Stimulated activated CD4-positive, alpha-beta T cell treated with anti-CD3 and anti-CD28 coated beads, TNF-alpha, amount 100 ng/mL, for 48 hours (primary cell): Measurements from ENCODE around the gene MAN2B1.
"Not testable (repeated sequence)": the region's sequence is repeated elsewhere in the genome, so short reads cannot be mapped to it uniquely, and the experiment has no call there.

Experiments used
- DNase-seq, 3 donors: peaks; one replicate each; pipeline ENCODE4 v3.0.0-alpha.2; 2020; ENCODE audit warnings: low read depth in 3 of 3

The MAN2B1 gene

GRCh38 chr19:12689012-12689411 is 22.5 kb upstream of the MAN2B1 start:
- no peak for DNase-seq

GRCh38 chr19:12687496-12688196 is 21.1 kb upstream of the MAN2B1 start, which contains the start of gene GNG14:
Gene GNG14 (plus strand): TSS chr19:12687998. CDS start chr19:12688049, 51 bp downstream.
- no peak for DNase-seq

DNA sequence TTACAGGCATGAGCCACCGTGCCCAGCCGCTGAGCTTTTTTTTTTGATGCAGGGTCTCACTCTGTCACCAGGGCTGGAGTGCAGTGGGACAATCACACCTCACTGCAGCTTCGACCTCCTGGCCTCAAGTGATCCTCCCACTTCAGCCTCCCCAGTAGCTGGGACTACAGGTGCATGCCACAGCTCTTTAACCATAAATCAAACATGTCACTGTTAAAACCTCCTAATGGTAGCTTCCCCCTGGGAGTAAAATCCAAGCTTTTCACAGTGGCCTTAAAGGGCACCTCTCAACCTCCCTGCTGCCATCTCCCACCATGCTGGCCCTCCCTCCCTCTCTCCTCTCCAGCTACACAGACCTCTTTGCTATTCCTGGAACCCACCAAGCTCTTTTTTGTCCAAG is 19.3 kb upstream of the MAN2B1 start:
- DNase-seq: no peak

DNA sequence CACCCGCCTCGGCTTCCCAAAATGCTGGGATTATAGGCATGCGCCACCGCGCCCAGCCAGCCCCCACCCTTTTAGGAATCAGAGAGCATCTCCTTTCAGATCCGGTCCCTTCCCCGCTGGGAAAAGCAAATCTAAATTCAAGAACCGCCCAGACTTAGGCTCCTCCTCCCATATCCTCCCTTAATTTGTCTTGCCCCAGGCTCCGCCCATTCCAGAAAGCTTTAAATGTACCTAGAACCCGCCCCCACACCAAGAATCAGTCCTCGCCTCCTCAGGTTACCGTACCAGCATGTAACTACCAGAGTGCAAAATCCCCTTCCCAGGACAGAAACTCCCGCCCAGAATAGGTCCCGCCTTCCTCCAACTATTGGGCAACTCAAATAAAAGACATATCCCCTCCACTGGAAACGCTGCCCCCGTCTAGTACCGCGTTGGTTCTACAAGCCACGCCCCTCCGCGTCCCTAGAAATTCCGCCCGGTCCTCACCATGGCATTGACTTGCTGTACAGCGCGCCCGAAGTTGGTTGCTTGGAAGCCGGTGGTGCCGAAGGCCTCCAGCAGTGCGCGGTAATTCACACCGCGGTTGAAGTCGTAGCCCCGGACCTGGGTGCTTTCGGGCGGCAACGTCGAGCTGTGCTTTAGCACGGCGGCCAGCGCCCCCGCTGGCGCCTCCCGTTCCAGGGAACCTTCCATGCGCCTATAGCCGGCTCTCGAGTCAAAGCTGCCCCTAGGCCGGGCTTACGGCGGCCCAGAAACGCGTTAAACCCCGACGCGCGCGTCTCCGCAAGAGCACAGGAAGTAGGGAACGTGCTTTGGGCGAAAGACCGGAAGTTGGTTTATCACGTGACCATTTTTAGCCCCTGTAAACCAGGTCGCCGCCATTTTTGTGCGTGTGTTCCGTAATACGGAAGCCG is 14.8 kb upstream of the MAN2B1 start, which contains the start of gene DHPS:
Gene DHPS, minus strand, starts transcription at position 807 of the 914 bp plus-strand sequence. Its CDS starts 114 bp downstream, at position 693.
- DNase-seq: peak; percentile 81 to 90 (median 87)

DNA sequence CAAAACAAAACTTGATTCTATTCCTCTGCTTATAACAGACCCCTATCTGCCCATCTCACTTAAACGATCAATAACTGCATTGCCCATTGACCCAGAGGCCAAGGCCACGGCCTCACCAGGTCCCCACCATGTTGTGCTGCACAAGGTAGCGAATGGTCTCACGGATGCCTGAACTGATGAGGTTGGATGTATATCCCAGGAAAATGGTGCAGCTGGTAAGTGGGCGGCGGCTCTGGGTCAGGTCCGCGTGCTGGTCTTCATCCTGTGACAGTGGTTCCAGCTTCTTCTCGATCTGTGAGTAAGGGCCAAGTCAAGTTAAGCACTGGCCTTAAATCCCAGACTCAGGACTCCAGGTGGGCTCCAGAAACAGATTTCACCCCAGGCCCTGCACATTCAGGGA is 13.5 kb upstream of the MAN2B1 start:
- no peak for DNase-seq

GRCh38 chr19:12678039-12678438 is 11.5 kb upstream of the MAN2B1 start:
- DNase-seq: not testable (repeated sequence)

DNA sequence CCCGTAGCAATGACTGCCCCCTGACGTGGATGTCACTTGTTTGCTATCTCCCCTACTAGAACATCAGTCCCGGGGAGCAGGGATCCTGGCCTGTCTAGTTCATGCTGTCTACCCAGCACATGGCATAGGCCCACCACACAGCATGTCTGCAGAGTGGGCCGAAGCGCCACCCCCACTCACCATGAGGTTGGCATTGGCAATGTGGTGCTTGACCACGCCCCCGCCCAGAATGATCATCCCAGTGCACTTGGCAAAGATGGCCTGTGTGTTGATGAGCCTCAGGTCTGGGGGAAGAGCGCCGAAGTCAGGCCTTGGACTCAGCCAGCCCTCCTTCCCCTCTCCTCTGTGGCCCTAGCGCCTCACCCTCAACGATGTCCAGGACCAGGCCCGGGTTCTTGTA is 10.4 kb upstream of the MAN2B1 start:
- no peak for DNase-seq

DNA sequence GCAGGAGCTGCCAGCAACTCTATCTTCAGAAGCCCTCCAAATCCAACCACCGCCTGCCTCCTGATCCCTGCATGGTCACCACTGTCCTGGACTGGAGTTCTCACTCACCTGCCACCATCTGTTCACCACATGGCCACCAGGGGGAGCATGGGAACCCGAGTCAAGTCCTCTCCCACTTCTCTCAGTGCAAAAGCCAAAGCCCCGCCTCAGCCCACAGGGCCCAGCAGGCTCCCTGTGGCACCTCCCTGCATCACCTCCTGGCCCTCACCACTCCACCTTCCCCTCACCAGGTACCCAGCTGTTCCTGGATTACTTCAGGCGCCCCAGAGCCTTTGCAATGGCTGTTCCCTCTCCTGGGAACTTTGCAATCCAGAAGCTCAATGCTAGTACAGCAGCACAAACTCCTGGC is 9.8 kb upstream of the MAN2B1 start:
- DNase-seq: peak; percentile 79 to 87 (median 86)

GRCh38 chr19:12675940-12676339 is 9.4 kb upstream of the MAN2B1 start:
- no peak for DNase-seq

DNA sequence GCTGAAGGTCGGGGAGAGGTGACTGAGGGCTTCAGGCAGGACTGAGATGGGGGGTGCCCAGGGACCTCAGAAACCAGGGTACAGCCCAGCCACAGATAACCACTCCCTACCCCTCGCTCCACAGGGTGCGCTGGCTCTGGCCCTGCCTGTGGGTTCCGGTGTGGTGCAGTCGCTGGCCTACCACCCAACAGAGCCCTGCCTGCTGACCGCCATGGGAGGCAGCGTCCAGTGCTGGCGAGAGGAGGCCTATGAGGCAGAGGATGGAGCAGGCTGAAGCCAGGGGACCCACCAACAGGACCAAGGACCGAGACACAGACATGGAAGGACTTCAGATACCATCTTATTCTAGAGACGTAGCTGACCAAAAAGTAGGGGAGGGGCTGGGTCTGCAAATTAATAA is 8.9 kb upstream of the MAN2B1 start:
- no peak for DNase-seq

GRCh38 chr19:12672744-12673143 is 6.2 kb upstream of the MAN2B1 start:
- DNase-seq: no peak

DNA sequence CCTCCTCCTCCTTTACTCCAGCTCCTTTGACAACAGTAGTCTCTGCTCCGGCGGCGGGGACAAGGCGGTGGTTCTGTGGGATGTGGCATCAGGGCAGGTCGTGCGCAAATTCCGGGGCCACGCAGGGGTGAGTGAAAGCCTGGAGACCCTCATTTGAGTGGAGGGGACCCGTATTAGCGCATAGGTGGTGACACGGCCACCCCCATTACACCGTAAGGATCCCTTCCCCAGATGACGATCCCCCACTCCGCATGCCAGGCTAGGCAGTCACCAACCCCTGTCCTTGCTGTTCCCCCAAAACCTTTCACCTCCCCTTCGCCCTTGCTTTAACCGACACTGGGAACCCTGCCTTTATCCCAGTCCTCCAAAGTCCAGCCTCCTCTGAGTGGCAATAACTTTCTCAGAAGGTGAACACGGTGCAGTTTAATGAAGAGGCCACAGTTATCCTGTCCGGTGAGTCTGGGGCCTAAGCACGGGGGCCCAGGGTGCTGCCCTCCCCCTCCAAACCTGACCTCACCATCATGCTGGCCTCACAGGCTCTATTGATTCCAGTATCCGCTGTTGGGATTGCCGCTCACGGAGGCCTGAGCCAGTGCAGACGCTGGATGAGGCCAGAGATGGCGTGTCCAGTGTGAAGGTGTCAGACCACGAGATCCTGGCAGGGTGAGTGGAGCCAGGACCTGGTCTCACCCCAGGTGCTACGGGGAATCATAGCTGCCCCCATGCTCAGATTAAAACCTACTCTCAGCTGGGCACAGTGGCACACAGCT is 3.8 kb upstream of the MAN2B1 start:
- DNase-seq: no peak

GRCh38 chr19:12669270-12670158 is 3.0 kb upstream of the MAN2B1 start:
- peak in 2 of 3 donors; percentile 51 to 72 for DNase-seq

DNA sequence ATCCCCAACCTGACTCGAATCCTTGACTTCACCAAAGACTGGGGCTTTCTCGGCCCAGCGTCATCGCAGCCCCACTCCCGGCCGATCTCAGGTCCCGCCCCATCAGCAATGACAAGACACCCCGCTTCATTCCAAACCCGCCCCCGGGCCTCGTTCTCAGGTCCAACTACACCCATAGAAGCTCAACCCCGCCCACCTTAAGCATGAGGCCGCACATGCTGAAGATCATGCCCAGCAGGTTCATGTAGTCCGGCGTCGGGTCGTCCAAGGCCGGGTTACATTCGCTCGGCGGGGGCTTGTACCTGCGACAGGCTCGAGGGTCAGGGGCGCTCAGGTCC is 2.4 kb upstream of the MAN2B1 start:
- DNase-seq: peak in 2 of 3 donors; percentile 31 to 61

DNA sequence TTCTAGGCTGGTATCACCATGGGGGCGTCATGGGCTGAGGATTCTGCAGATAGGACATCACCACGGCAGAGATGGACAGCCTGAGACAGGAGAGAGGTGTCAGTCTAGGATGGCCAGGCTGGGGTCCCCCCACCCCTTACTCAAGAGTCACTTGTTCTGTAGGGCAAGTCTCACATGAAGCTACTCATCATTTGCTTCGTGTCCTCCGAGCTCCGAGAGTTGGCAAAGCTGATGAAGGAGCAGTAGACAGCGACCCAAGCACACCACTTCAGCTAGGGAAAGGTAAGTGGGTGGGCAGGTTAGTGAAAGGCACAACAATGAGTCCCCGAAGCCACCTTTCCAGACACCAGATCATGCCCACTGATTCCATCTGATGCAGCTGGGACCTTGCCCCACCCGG is 1.8 kb upstream of the MAN2B1 start:
- no peak for DNase-seq

- no peak for DNase-seq
These were observed 1.3 kb upstream of the MAN2B1 start for GRCh38 chr19:12667731-12668302.

DNA sequence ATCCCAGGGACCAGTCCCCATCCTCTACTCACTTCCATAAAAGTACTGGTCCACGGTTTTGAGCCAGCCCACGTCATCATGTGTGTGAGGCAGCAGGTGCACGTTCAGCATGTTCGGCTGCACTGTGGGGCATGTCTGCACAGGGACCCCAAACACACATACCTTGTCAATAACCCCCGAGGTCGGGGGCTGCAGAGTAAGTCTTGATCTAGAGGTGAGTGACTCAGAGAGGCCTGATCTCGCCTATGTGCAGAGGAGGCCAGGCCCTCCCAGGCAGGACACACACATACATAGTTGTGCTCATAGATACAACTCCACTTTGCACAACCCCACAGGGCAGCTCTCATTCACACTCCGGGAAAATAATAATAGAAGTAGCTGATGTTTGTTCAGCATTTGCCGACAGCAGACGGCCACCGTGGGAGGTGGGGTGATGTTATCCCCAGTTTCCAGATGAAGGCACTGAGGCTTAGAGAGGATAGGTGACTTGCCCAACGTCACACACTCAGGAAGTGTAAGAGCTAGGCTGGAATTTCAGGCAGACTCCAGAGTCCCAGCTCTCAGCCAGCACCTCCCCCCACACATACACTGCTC is 774 bp downstream of the MAN2B1 start:
- no peak for DNase-seq

DNA sequence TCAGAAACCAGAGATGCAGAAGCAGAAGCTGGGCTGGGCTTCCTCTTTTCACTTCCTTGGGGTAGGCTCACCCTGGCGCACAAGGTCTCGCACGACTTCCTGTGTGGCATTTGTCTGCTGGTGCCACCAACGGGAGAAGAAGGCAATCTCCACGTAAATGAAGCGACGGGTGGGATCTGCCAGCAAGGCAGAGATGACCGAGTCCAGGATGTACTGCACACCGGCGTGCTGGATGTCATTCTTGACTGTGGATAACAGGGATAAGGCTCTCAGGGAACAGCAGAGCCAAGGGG is 1.3 kb downstream of the MAN2B1 start:
- peak in 1 of 3 donors; percentile 35 for DNase-seq

- DNase-seq: no peak
These were observed 1.9 kb downstream of the MAN2B1 start for GRCh38 chr19:12664406-12665280.

- DNase-seq: no peak
These were observed 5.6 kb downstream of the MAN2B1 start for GRCh38 chr19:12660980-12661379.
